ENCODE results near the gene OR2S2. TPM values are rescaled to one million over a fixed set of nuclear protein-coding genes. Genes with fewer than 3 reads are reported as not detected.
"Not testable (repeated sequence)": the region's sequence is repeated elsewhere in the genome, so short reads cannot be mapped to it uniquely, and the experiment has no call there.

Gene OR2S2
- total RNA-seq, 1 donor from 2014 or later: not detected

DNA sequence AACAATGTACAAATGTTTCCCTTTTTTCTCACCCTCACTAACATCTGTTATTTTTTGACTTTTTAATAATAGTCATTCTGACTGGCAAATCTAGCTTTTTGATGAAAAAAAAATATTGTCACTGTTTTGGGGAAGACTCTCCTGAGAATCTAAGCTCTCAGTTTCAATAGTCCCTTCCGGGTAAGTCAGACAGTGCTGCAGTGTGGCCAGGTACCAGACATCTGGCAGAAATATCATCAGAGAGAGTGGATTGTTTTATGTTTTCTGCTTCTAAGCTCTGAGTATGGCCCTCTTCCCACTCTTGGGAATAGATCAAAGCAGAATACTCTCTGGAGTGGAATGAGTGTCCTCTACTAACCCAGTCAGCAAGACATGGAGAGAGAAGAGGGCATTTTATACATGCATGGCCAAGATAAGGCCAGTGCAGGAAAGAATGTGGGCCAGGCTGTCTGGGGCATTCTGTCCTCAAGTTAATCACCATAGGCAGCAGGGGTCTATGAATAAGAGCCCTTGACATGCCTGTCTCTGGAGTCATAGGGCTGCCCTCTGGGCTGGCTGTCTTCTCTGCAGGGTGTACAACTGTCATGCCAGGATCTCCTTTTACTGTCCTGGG, 38.5 kb upstream of the OR2S2 start:
- no peak overlapping the region for H3K4me3 ChIP-seq
- no peaks in the 10 kb centered on the region for H3K27me3 ChIP-seq
- intact Hi-C loops (cut with DNase I): no loop called here
- no peak overlapping the region for H3K27ac ChIP-seq
- H3K36me3 ChIP-seq: no peaks in the 10 kb centered on the region
- no peaks in the 10 kb centered on the region for H3K4me1 ChIP-seq
- H3K9me3 ChIP-seq: peaks cover 0 to 6% of the 10 kb centered on the region in 2 donors
- TF ChIP-seq, protein P1, sequence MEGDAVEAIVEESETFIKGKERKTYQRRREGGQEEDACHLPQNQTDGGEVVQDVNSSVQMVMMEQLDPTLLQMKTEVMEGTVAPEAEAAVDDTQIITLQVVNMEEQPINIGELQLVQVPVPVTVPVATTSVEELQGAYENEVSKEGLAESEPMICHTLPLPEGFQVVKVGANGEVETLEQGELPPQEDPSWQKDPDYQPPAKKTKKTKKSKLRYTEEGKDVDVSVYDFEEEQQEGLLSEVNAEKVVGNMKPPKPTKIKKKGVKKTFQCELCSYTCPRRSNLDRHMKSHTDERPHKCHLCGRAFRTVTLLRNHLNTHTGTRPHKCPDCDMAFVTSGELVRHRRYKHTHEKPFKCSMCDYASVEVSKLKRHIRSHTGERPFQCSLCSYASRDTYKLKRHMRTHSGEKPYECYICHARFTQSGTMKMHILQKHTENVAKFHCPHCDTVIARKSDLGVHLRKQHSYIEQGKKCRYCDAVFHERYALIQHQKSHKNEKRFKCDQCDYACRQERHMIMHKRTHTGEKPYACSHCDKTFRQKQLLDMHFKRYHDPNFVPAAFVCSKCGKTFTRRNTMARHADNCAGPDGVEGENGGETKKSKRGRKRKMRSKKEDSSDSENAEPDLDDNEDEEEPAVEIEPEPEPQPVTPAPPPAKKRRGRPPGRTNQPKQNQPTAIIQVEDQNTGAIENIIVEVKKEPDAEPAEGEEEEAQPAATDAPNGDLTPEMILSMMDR (IDR thresholded peaks at IDR 0.05): no peak
- DNase-seq (ENCODE audit: low spot score in 2 of 2): no peak

DNA sequence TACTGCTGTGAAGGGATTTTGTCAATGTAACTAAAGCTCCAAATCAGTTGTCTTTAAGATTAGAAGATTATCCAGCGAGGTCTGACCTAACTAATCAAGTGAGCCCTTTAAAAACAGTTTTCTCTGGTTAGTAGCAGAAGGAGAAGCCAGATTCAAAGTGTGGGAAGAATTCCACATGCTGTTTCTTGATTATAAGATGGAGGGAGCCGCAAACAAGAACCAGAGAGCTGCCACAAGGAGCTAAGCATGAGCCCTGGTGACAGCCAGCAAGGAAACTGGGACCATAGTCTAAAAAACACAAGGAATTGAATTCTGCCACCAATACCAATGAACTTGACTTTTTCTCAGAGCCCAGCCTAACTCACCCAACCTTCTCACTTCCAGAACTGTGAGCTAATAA, 37.0 kb upstream of the OR2S2 start:
- Histone ChIP-seq H3K27me3 (no peaks in the 10 kb centered on the region), H3K9me3 (peaks cover 0 to 6% of the 10 kb centered on the region in 2 donors), H3K36me3 (no peaks in the 10 kb centered on the region), H3K4me1 (no peaks in the 10 kb centered on the region), H3K4me3 (no peak overlapping the region), H3K27ac (no peak overlapping the region)
- DNase-seq (ENCODE audit: low spot score in 2 of 2): no peak
- TF ChIP-seq, protein P1 (IDR thresholded peaks at IDR 0.05): no peak
- intact Hi-C loops (cut with DNase I): no loop called here

DNA sequence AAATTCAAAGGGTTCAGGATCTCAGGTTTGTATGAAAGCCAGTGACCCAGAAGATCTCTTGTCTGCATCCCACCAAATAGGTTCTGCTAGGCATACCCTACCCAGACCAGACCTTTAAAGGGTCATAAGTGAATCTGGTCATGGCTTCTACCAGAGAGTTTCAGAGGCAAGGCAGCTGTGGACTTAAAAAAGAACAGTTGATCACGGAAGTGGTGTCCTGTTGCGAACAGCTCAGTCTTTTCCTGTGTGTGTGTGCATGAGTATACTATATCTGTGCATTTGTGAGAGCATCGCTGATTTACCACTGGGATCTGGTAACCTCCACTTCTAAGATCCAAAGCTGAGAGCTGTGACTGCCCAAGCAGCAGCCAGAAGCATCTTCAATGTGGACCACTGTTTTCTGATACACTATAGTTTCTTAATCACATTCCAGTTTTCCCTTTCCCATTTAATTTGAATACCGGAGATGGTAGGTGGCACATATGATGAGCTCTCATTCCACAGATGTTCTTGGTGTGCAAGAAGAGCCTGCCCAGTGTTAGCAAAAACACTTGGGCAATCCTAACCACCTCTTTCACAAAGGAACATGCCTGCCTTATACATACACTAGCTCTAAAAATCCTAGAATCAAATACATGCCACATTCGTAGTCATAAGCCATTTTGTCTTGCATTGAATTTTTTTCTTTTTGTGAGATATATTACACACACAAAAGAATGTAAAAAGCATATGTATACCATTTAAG, 36.2 kb upstream of the OR2S2 start:
- Histone ChIP-seq H3K4me1 (no peaks in the 10 kb centered on the region), H3K27ac (no peak overlapping the region), H3K36me3 (no peaks in the 10 kb centered on the region), H3K9me3 (peaks cover 0 to 6% of the 10 kb centered on the region in 2 donors), H3K4me3 (no peak overlapping the region), H3K27me3 (no peaks in the 10 kb centered on the region)
- TF ChIP-seq, protein P1 (IDR thresholded peaks at IDR 0.05): no peak
- intact Hi-C loops (cut with DNase I): no loop called here
- no peak for DNase-seq (ENCODE audit: low spot score in 2 of 2)

DNA sequence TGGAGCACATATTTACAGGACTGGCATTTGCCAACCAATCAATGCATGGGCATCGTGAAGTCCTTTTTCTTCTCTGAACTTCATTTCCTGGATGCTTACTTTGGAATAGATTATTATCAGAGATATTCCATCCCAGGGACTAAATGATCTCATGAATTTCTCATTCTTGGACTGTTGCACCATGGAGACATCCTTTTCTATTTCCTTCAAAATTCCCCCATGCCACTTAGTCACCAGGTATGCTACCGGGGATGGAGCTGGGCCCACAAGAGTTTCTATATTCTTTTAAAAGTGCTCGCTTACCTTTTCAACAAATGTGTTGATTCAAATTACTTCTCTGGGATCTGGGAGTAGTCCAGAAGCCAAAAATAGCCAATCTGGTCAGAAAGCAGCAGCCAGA, 35.2 kb upstream of the OR2S2 start:
- DNase-seq (ENCODE audit: low spot score in 2 of 2); H3K4me1 ChIP-seq; intact Hi-C loops (cut with DNase I); H3K27me3 ChIP-seq; H3K36me3 ChIP-seq; H3K4me3 ChIP-seq; H3K27ac ChIP-seq; H3K9me3 ChIP-seq: not testable (repeated sequence)

DNA sequence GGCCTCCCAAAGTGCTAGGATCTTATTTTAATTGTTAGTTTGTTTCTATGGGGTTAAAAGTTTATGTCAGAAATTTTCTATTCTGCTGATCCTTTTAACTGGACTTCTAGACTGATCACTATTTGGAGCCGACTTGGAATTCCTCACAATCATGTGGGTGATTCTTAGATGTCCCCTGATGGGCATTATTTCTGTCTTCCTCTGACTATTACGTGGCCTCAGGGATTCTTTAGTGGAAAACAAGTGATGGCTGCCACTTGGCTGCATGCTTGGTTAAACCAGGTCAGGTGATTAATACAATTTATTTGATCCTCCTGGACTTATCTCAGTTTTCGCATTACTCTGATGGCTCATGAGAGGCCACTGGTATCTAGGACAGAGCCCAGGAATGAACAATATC, 32.2 kb upstream of the OR2S2 start:
- Histone ChIP-seq H3K9me3 (no peaks in the 10 kb centered on the region), H3K4me1 (no peaks in the 10 kb centered on the region), H3K27me3 (no peaks in the 10 kb centered on the region), H3K36me3 (no peaks in the 10 kb centered on the region), H3K4me3 (no peak overlapping the region), H3K27ac (no peak overlapping the region)
- TF ChIP-seq, protein P1 (IDR thresholded peaks at IDR 0.05): no peak
- no peak for DNase-seq (ENCODE audit: low spot score in 2 of 2)
- intact Hi-C loops (cut with DNase I): no loop called here

DNA sequence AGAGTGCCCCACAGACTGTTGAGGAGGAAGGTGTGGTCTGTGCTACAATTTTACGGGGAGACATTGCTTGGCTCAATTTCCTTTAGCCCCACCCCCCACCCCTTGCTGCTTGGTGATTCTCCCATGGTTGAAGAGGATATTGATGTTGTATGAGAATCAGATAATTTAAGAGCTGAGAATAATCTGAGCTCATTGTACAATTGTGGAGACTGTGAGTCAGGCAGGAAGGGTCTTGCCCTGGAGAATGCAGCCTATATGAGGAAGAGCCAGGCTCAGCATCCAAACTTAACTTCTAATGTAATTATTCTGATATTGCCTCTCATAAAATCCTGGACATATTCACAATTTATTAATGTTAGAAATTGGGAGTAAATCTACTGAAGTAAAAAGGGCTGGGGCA, 26.1 kb upstream of the OR2S2 start:
- Histone ChIP-seq H3K36me3 (no peaks in the 10 kb centered on the region), H3K9me3 (no peaks in the 10 kb centered on the region), H3K27ac (no peak overlapping the region), H3K27me3 (no peaks in the 10 kb centered on the region), H3K4me1 (no peaks in the 10 kb centered on the region), H3K4me3 (no peak overlapping the region)
- intact Hi-C loops (cut with DNase I): no loop called here
- TF ChIP-seq, protein P1 (IDR thresholded peaks at IDR 0.05): no peak
- no peak for DNase-seq (ENCODE audit: low spot score in 2 of 2)

All from ascending aorta (tissue), 2 donors.